Neural cell (in vitro differentiated cells): ENCODE data around the gene HLCS. TPM values are rescaled to one million over a fixed set of nuclear protein-coding genes. Genes with fewer than 3 reads are reported as not detected.

ENCODE experiments used
- H2AFZ ChIP-seq: fragments of 200-600, 300-800 bp; sonication (generic), shearing (Covaris generic); 2 replicates; pipeline ENCODE4 v1.6.0; 2014; ENCODE audit warnings: low read depth, mild to moderate bottlenecking, antibody characterized with exemption, low read length, moderate library complexity
- H3F3A ChIP-seq: fragments of 200-600 bp; shearing (Covaris generic); 2 replicates; pipeline ENCODE4 v1.6.1; 2016; ENCODE audit warnings: mild to moderate bottlenecking, moderate library complexity, mixed read lengths, antibody characterized with exemption, low read length; ENCODE audit not compliant: insufficient read depth, poor library complexity, severe bottlenecking
- H3K27ac ChIP-seq: fragments of 200-600, 300-800 bp; sonication (generic), shearing (Covaris generic); 2 replicates; pipeline ENCODE4 v1.5.1; 2014; ENCODE audit warnings: mild to moderate bottlenecking, low read length, moderate library complexity
- H3K27me3 ChIP-seq: fragments of 300-800, 200-600 bp; sonication (generic), shearing (Covaris generic); 2 replicates; pipeline ENCODE4 v1.6.0; 2014; ENCODE audit warnings: mild to moderate bottlenecking, low read depth, low read length, moderate library complexity; ENCODE audit not compliant: insufficient read depth
- H3K36me3 ChIP-seq: fragments of 300-800, 200-600 bp; sonication (generic), shearing (Covaris generic); 2 replicates; pipeline ENCODE4 v1.5.1; 2014; ENCODE audit warnings: mild to moderate bottlenecking, antibody characterized with exemption, low read length, moderate library complexity; ENCODE audit not compliant: insufficient read depth
- H3K4me2 ChIP-seq: fragments of 300-800, 200-600 bp; sonication (generic), shearing (Covaris generic); 2 replicates; pipeline ENCODE4 v1.6.0; 2014; ENCODE audit warnings: mild to moderate bottlenecking, low read length
- H3K4me3 ChIP-seq: fragments of 300-800, 200-600 bp; sonication (generic), shearing (Covaris generic); 2 replicates; pipeline ENCODE4 v1.5.1; 2014; ENCODE audit warnings: mild to moderate bottlenecking, low read length, moderate library complexity
- H3K79me2 ChIP-seq: fragments of 200-600 bp; shearing (Covaris generic); replicated peaks from 2 replicates; pipeline ENCODE4 v1.6.0; 2014; ENCODE audit warnings: mild to moderate bottlenecking, low read length, moderate library complexity; ENCODE audit not compliant: insufficient read depth
- H3K9ac ChIP-seq: fragments of 300-800, 200-600 bp; sonication (generic), shearing (Covaris generic); 2 replicates; pipeline ENCODE4 v1.6.1; 2016; ENCODE audit warnings: mild to moderate bottlenecking, low read length, mixed read lengths
- H3K9me2 ChIP-seq: fragments of 200-600 bp; shearing (Covaris generic); 2 replicates; pipeline ENCODE4 v1.6.1; 2016; ENCODE audit warnings: mild to moderate bottlenecking, low read length, mixed read lengths; ENCODE audit not compliant: insufficient read depth
- H3K9me3 ChIP-seq: fragments of 200-600, 300-800 bp; sonication (generic), shearing (Covaris generic); 2 replicates; pipeline ENCODE4 v1.6.1; 2016; ENCODE audit warnings: mild to moderate bottlenecking, mixed run types, low read length, moderate library complexity, mixed read lengths
- H4K20me1 ChIP-seq: fragments of 200-600 bp; shearing (Covaris generic); 2 replicates; pipeline ENCODE4 v1.6.1; 2016; ENCODE audit warnings: mild to moderate bottlenecking, mixed run types; ENCODE audit not compliant: insufficient read depth
- EP300 ChIP-seq: fragments of 450-650 bp; conservative IDR thresholded peaks from 2 replicates; pipeline ENCODE4 v1.6.1; 2014; ENCODE audit warnings: antibody characterized with exemption, mild to moderate bottlenecking, moderate library complexity; ENCODE audit not compliant: poor library complexity, severe bottlenecking
- EZH2 ChIP-seq: fragments of 200-600, 300-800 bp; shearing (Covaris generic), sonication (generic); IDR thresholded peaks from 2 replicates; pipeline ENCODE4 v1.6.1; 2014; ENCODE audit warnings: antibody characterized with exemption, low read length, borderline replicate concordance, mild to moderate bottlenecking; ENCODE audit not compliant: insufficient read depth, poor library complexity, severe bottlenecking
- MXI1 ChIP-seq: fragments of 450-650 bp; conservative IDR thresholded peaks from 2 replicates; pipeline ENCODE4 v1.6.1; 2014; ENCODE audit warnings: antibody characterized with exemption, mild to moderate bottlenecking; ENCODE audit not compliant: poor library complexity, severe bottlenecking
- POLR2AphosphoS5 ChIP-seq: IDR thresholded peaks from 2 replicates; pipeline ENCODE4 v1.6.1; 2012
- RAD21 ChIP-seq: fragments of 450-650 bp; conservative IDR thresholded peaks from 2 replicates; pipeline ENCODE4 v1.6.1; 2014; ENCODE audit warnings: antibody characterized with exemption, mild to moderate bottlenecking, moderate library complexity
- SMC3 ChIP-seq: fragments of 450-650 bp; conservative IDR thresholded peaks from 2 replicates; pipeline ENCODE4 v1.6.1; 2014; ENCODE audit warnings: antibody characterized with exemption, mild to moderate bottlenecking, moderate library complexity; ENCODE audit not compliant: poor library complexity
- TAF1 ChIP-seq: IDR thresholded peaks from 2 replicates; pipeline ENCODE4 v1.6.1; 2012; ENCODE audit warnings: low read depth
- polyA plus RNA-seq: library from polyadenylated mRNA; depleted of rRNA; stranded (reverse); fragments of >200 nt; gene quantifications from 2 replicates; pipeline ENCODE4 v1.2.3, GENCODE V29; 2014
- TF ChIP-seq, protein P1 (sequence below): IDR thresholded peaks from 2 replicates; pipeline ENCODE4 v1.6.1; 2012; ENCODE audit warnings: borderline replicate concordance
- TF ChIP-seq, protein P2 (sequence below): fragments of 450-650 bp; IDR thresholded peaks from 2 replicates; pipeline ENCODE4 v1.5.1; 2014; ENCODE audit warnings: antibody characterized with exemption, mild to moderate bottlenecking, moderate library complexity; ENCODE audit not compliant: poor library complexity, severe bottlenecking

Gene HLCS
- polyA plus RNA-seq, 1 donor from 2014 or later, result 12.1 TPM

- H3K9ac ChIP-seq, result no peak overlapping the region
- H3F3A ChIP-seq, result no peaks in the 10 kb centered on the region
- TF ChIP-seq TAF1 (no peak), SMC3 (no peak), RAD21 (no peak), MXI1 (no peak), EZH2 (no peak), EP300 (no peak)
- TF ChIP-seq, protein P1, sequence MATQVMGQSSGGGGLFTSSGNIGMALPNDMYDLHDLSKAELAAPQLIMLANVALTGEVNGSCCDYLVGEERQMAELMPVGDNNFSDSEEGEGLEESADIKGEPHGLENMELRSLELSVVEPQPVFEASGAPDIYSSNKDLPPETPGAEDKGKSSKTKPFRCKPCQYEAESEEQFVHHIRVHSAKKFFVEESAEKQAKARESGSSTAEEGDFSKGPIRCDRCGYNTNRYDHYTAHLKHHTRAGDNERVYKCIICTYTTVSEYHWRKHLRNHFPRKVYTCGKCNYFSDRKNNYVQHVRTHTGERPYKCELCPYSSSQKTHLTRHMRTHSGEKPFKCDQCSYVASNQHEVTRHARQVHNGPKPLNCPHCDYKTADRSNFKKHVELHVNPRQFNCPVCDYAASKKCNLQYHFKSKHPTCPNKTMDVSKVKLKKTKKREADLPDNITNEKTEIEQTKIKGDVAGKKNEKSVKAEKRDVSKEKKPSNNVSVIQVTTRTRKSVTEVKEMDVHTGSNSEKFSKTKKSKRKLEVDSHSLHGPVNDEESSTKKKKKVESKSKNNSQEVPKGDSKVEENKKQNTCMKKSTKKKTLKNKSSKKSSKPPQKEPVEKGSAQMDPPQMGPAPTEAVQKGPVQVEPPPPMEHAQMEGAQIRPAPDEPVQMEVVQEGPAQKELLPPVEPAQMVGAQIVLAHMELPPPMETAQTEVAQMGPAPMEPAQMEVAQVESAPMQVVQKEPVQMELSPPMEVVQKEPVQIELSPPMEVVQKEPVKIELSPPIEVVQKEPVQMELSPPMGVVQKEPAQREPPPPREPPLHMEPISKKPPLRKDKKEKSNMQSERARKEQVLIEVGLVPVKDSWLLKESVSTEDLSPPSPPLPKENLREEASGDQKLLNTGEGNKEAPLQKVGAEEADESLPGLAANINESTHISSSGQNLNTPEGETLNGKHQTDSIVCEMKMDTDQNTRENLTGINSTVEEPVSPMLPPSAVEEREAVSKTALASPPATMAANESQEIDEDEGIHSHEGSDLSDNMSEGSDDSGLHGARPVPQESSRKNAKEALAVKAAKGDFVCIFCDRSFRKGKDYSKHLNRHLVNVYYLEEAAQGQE, result no peak
- TF ChIP-seq, protein P2, sequence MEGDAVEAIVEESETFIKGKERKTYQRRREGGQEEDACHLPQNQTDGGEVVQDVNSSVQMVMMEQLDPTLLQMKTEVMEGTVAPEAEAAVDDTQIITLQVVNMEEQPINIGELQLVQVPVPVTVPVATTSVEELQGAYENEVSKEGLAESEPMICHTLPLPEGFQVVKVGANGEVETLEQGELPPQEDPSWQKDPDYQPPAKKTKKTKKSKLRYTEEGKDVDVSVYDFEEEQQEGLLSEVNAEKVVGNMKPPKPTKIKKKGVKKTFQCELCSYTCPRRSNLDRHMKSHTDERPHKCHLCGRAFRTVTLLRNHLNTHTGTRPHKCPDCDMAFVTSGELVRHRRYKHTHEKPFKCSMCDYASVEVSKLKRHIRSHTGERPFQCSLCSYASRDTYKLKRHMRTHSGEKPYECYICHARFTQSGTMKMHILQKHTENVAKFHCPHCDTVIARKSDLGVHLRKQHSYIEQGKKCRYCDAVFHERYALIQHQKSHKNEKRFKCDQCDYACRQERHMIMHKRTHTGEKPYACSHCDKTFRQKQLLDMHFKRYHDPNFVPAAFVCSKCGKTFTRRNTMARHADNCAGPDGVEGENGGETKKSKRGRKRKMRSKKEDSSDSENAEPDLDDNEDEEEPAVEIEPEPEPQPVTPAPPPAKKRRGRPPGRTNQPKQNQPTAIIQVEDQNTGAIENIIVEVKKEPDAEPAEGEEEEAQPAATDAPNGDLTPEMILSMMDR, result no peak
- no peak overlapping the region for H3K27ac ChIP-seq
- H4K20me1 ChIP-seq, result no peaks in the 10 kb centered on the region
- no peaks in the 10 kb centered on the region for H3K36me3 ChIP-seq
- H3K79me2 ChIP-seq, result no peaks in the 10 kb centered on the region
- no peaks in the 10 kb centered on the region for H3K27me3 ChIP-seq
- H3K4me2 ChIP-seq, result no peak overlapping the region
- peaks cover 5% of the 10 kb centered on the region for H3K9me3 ChIP-seq
- H3K9me2 ChIP-seq, result no peaks in the 10 kb centered on the region
- no peak overlapping the region for H2AFZ ChIP-seq
- no peak overlapping the region for H3K4me3 ChIP-seq
Measured at GRCh38 chr21:36890086-36890485, 76.4 kb downstream of the HLCS start.

GRCh38 chr21:36889401-36889800 lies 77.1 kb downstream of the HLCS start:
- Histone ChIP-seq H3K79me2 (no peaks in the 10 kb centered on the region), H3K4me2 (no peak overlapping the region), H3K36me3 (no peaks in the 10 kb centered on the region), H3K9me2 (no peaks in the 10 kb centered on the region), H3K4me3 (no peak overlapping the region), H2AFZ (no peak overlapping the region), H3F3A (no peaks in the 10 kb centered on the region), H3K27me3 (no peaks in the 10 kb centered on the region), H4K20me1 (no peaks in the 10 kb centered on the region), H3K9me3 (peaks cover 8% of the 10 kb centered on the region), H3K27ac (no peak overlapping the region), H3K9ac (no peak overlapping the region)
- TF ChIP-seq, protein P1, result no peak
- TF ChIP-seq EZH2 (no peak), TAF1 (no peak), MXI1 (no peak), POLR2AphosphoS5 (no peak), SMC3 (no peak), RAD21 (no peak), EP300 (no peak)
- TF ChIP-seq, protein P2, result no peak
